SW 1271 (cell line): ENCODE data around the gene CASKIN1.
"Not testable (repeated sequence)": the region's sequence is repeated elsewhere in the genome, so short reads cannot be mapped to it uniquely, and the experiment has no call there.

Experiments used
- DNase-seq, 2 experiments: peaks; one replicate each; lab custom pipeline; 2025; lab: John Stamatoyannopoulos, UW

CASKIN1 gene

GRCh38 chr16:2196162-2196980, at the start of gene CASKIN1:
TSS of gene CASKIN1 (minus strand) at chr16:2196605. CDS start at chr16:2196432, 173 bp downstream.
- DNase-seq = no peak

GRCh38 chr16:2244926-2245795, 48.8 kb upstream of the CASKIN1 start:
- DNase-seq = no peak

GRCh38 chr16:2244301-2244700, 47.9 kb upstream of the CASKIN1 start:
- no peak for DNase-seq

- DNase-seq = no peak
Observed at GRCh38 chr16:2243781-2244180, 47.4 kb upstream of the CASKIN1 start.

GRCh38 chr16:2243031-2243528, 46.7 kb upstream of the CASKIN1 start:
- DNase-seq = no peak

- no peak for DNase-seq
Observed at GRCh38 chr16:2242598-2242997, 46.2 kb upstream of the CASKIN1 start.

GRCh38 chr16:2240331-2240730, 43.9 kb upstream of the CASKIN1 start:
- not testable (repeated sequence) for DNase-seq

GRCh38 chr16:2238838-2239675, 42.7 kb upstream of the CASKIN1 start:
- DNase-seq = no peak

- DNase-seq = no peak
Observed at GRCh38 chr16:2238150-2238837, 41.9 kb upstream of the CASKIN1 start.

- DNase-seq = no peak
Observed at GRCh38 chr16:2237493-2238149, 41.2 kb upstream of the CASKIN1 start.

GRCh38 chr16:2237102-2237482, 40.7 kb upstream of the CASKIN1 start:
- DNase-seq = no peak

- no peak for DNase-seq
Observed at GRCh38 chr16:2236337-2237101, 40.1 kb upstream of the CASKIN1 start, which contains the start of gene DNASE1L2. TSS of gene DNASE1L2 (plus strand) at chr16:2236444. CDS start at chr16:2236817, 373 bp downstream.

- no peak for DNase-seq
Observed at GRCh38 chr16:2235695-2236336, 39.4 kb upstream of the CASKIN1 start.

GRCh38 chr16:2235234-2235651, 38.8 kb upstream of the CASKIN1 start:
- no peak for DNase-seq

GRCh38 chr16:2234813-2235170, 38.4 kb upstream of the CASKIN1 start:
- DNase-seq = no peak

- no peak for DNase-seq
Observed at GRCh38 chr16:2233872-2234812, 37.7 kb upstream of the CASKIN1 start.

- no peak for DNase-seq
Observed at GRCh38 chr16:2233046-2233775, 36.8 kb upstream of the CASKIN1 start.
